K562 (cell line): Measurements from ENCODE around the gene ISY1. TPM values are rescaled to one million over a fixed set of nuclear protein-coding genes. Genes with fewer than 3 reads are reported as not detected.

Experiments used
- EHMT2 ChIP-seq: fragments of 450-650 bp; IDR thresholded peaks from 2 replicates; pipeline ENCODE4 v1.6.1; 2018; ENCODE audit warnings: antibody characterized with exemption
- MAFF ChIP-seq: IDR thresholded peaks from 2 replicates; pipeline ENCODE4 v1.6.1; 2012; ENCODE audit warnings: low read length, improper control_type of control experiment
- MLLT1 ChIP-seq, 2 experiments: fragments of 450-650 bp; IDR thresholded peaks; 2 replicates each; pipeline ENCODE4 v1.6.1; 2016
- NCOA6 ChIP-seq: fragments of 450-650 bp; IDR thresholded peaks from 2 replicates; pipeline ENCODE4 v1.6.1; 2017; ENCODE audit warnings: mild to moderate bottlenecking
- PTBP1 ChIP-seq: fragments of 200-400 bp; formaldehyde crosslinking; IDR thresholded peaks from 2 replicates; pipeline ENCODE4 v1.6.1; 2017; ENCODE audit warnings: low read depth, low read length
- SRF ChIP-seq, 2 experiments: fragments of 250-450, 450-650 bp in 1 of 2; sonication (Bioruptor Pico) in 1 of 2; sonication (generic) in 1 of 2; formaldehyde crosslinking; IDR thresholded peaks; 2 replicates each; pipeline versions ENCODE4 v1.5.0 to v1.5.1; 2020 to 2022; ENCODE audit warnings: mild to moderate bottlenecking in 1 of 2, missing genetic modification reagents in 1 of 2
- TBL1XR1 ChIP-seq, 2 experiments: IDR thresholded peaks; 2 replicates each; pipeline ENCODE4 v1.6.1; 2012; ENCODE audit warnings: improper control_type of control experiment in 2 of 2, low read length in 2 of 2, mild to moderate bottlenecking in 1 of 2
- ZBTB8A ChIP-seq: fragments of 450-650 bp; IDR thresholded peaks from 2 replicates; pipeline ENCODE4 v1.6.1; 2018; ENCODE audit warnings: mild to moderate bottlenecking, moderate library complexity; ENCODE audit not compliant: partially characterized antibody
- ZNF140 ChIP-seq: fragments of 250-450 bp; sonication (Bioruptor Pico); IDR thresholded peaks from 2 replicates; pipeline ENCODE4 v1.8.0; 2021; ENCODE audit warnings: moderate library complexity, mild to moderate bottlenecking, inconsistent platforms
- ZNF212 ChIP-seq: fragments of 450-650 bp; formaldehyde crosslinking; IDR thresholded peaks from 2 replicates; pipeline ENCODE4 v1.4.0; 2020; ENCODE audit warnings: mild to moderate bottlenecking
- ZNF280A ChIP-seq: fragments of 450-650 bp; IDR thresholded peaks from 2 replicates; pipeline ENCODE4 v1.6.1; 2018; ENCODE audit warnings: mild to moderate bottlenecking, low read depth; ENCODE audit not compliant: partially characterized antibody
- ZNF316 ChIP-seq: fragments of 450-650 bp; IDR thresholded peaks from 2 replicates; pipeline ENCODE4 v1.6.1; 2016
- ZNF668 ChIP-seq: fragments of 250-450 bp; sonication (Bioruptor Pico); IDR thresholded peaks from 2 replicates; pipeline ENCODE4 v1.8.0; 2022; ENCODE audit warnings: mild to moderate bottlenecking, inconsistent platforms
- polyA plus RNA-seq, 8 experiments: library from polyadenylated mRNA; depleted of rRNA in 4 of 8; stranded (reverse) in 5 of 8; unstranded in 3 of 8; fragments of >200 nt; fragmentation: Nextera tagmentation in 2 of 8; fragmentation: Illumina TruSeq in 1 of 8; extraction: Ambion mirVana in 2 of 8; extraction: Trizol in 1 of 8; gene quantifications; 2 replicates each; pipeline versions ENCODE4 v1.2.1 to v1.2.3, GENCODE V29; 2011 to 2014; ENCODE audit warnings: inconsistent platforms in 1 of 8, missing spikeins in 1 of 8
- total RNA-seq, 7 experiments: library from RNA; depleted of rRNA in 6 of 7; stranded (reverse); fragments of >200 nt in 6 of 7; fragmentation: Illumina TruSeq in 2 of 7; extraction: Trizol in 2 of 7; gene quantifications; 2 replicates each; pipeline versions ENCODE4 v1.2.1 to v1.2.3, GENCODE V29; 2011 to 2021; ENCODE audit warnings: low replicate concordance in 1 of 7

Gene ISY1
- total and polyA plus RNA-seq, 9 of the 15 experiments (the other 6 are each of a cell fraction or from before 2014, with no cell fraction given), result 23.5 to 50.0 (median 32.9) TPM

DNA sequence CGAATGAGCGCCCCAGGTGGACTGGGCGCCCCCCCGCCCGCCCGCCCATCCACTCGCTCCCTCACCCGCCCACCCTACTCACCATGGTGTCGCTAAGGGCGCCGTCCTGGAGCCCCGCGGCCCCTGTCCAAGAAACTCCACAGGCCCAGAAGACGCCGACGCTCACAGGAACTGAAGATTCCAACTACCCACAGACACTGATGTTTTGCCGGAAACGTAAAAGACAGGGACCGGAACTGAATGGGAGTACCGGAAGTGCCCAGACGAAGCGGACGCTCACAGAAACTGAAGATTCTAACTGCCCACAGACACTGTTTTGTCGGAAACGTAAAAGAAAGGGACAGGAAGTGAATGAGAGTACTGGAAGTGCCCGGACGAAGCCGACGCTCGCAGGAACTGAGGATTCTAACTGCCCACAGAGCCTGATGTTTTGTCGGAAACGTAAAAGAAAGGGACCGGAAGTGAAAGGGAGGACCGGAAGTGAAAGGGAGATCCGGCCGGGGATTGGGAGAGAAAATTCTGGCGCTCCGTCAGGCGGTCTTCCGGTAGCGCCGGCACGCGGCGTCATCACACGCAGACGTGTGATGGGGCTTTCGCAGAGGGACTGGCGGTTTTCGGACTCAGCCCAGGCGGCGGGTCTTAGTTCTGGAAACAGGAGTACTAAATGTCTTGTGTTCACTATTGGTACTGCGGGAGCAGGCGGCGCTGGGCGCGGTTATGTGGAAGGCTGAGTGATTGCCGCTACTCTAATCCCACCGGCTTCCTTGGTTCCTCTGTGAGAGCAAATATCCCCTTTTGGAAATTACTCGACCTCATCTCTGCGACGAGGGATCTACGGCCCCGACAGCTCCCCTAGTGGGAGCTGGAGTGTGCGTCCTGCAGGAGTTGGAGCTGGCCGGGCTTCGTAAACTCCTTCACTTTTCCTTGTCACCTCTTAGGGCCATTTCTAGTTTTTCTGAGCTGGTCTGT, at the start of gene ISY1 (continued):
- TF ChIP-seq ZBTB8A, result no peak
- no peak for TF ChIP-seq ZNF668
- no peak for TF ChIP-seq ZNF280A
- no peak for TF ChIP-seq ZNF140
- TF ChIP-seq MAFF, result no peak
- TF ChIP-seq NCOA6, result no peak
- TF ChIP-seq TBL1XR1 (IDR thresholded peaks at IDR 0.05; ENCODE audit: low read length in 2 of 2), result no peak
- TF ChIP-seq ZNF316, result no peak
- TF ChIP-seq MLLT1 (IDR thresholded peaks at IDR 0.05), result no peak; a peak in 1 of 4 replicates
- TF ChIP-seq PTBP1, result no peak
- TF ChIP-seq ZNF212, result no peak
- TF ChIP-seq SRF (CRISPR knock-in tag; IDR thresholded peaks at IDR 0.05), result 0 out of 4 replicates have a peak, but pooled peaks of 1 of the 2 experiments have one; percentile 19
- peak; percentile 64; the same call in 1 of the 2 replicates for TF ChIP-seq EHMT2
